Endothelial cell of umbilical vein (primary cell): ENCODE data around the gene MSH5. TPM values are rescaled to one million over a fixed set of nuclear protein-coding genes. Genes with fewer than 3 reads are reported as not detected.
A peak's percentile ranks its signal among the peaks of the same experiment; 100 is the strongest.

Source experiments
- BruUV-seq: library from RNA; stranded (reverse); fragments of 400-500 nt; replicated peaks from 2 replicates; lab custom pipeline; 2021; lab: Mats Ljungman, UMichigan
- CTCF ChIA-PET: fragments of 300-600, 350-600 bp; sonication (Branson Sonifier 250); formaldehyde crosslinking; loops from one replicate; lab custom pipeline; 2021; ENCODE audit warnings: antibody characterized with exemption, inconsistent platforms; lab: Charles Lee
- POLR2A ChIA-PET: fragments of 300-600, 350-600 bp; sonication (Branson Sonifier 250); formaldehyde crosslinking; loops from one replicate; lab custom pipeline; 2021; ENCODE audit warnings: antibody characterized with exemption, inconsistent platforms; lab: Charles Lee
- DNase-seq: peaks from one replicate; pipeline ENCODE4 v3.0.0-alpha.2; 2011; ENCODE audit warnings: low read depth, low spot score
- FAIRE-seq: peaks from 2 replicates; lab custom pipeline; 2011; peaks lifted over from hg19 to GRCh38; lab: Jason Lieb, UNC
- H2AFZ ChIP-seq: 2 replicates; pipeline ENCODE4 v1.6.0; 2012; ENCODE audit warnings: low read depth, low read length, control low read depth, inconsistent platforms
- H3K27ac ChIP-seq: 2 replicates; pipeline ENCODE4 v1.5.1; 2011; ENCODE audit warnings: low read depth, mild to moderate bottlenecking, control low read depth, low read length, moderate library complexity; ENCODE audit not compliant: insufficient read depth
- H3K27me3 ChIP-seq, 2 experiments: 2 replicates each; pipeline versions ENCODE4 v1.6.0 to v1.6.1; 2011; ENCODE audit warnings: low read length in 2 of 2, mixed read lengths in 1 of 2; ENCODE audit not compliant: control insufficient read depth in 2 of 2, insufficient read depth in 2 of 2
- H3K36me3 ChIP-seq, 2 experiments: 2 replicates in 1 of 2; 3 replicates in 1 of 2; pipeline ENCODE4 v1.5.1; 2011; ENCODE audit warnings: low read length in 2 of 2, mild to moderate bottlenecking in 1 of 2, moderate library complexity in 1 of 2; ENCODE audit not compliant: control insufficient read depth in 2 of 2, insufficient read depth in 2 of 2; ENCODE audit errors: extremely low read depth in 1 of 2
- H3K4me1 ChIP-seq: 3 replicates; pipeline ENCODE4 v1.5.1; 2011; ENCODE audit warnings: mild to moderate bottlenecking, low read length; ENCODE audit not compliant: control insufficient read depth, insufficient read depth; ENCODE audit errors: extremely low read depth
- H3K4me2 ChIP-seq: 2 replicates; pipeline ENCODE4 v1.6.1; 2011; ENCODE audit warnings: low read length, control low read depth, mixed read lengths; ENCODE audit not compliant: insufficient read depth
- H3K4me3 ChIP-seq, 3 experiments: fragments of 200-600 bp in 1 of 3; sonication (generic), shearing (Covaris generic) in 1 of 3; replicated peaks in 1 of 3; 2 replicates each; pipeline ENCODE4 v1.5.1; 2011 to 2016; ENCODE audit warnings: control low read depth in 3 of 3, low read length in 3 of 3, mild to moderate bottlenecking in 2 of 3, inconsistent platforms in 1 of 3, low read depth in 1 of 3, moderate library complexity in 1 of 3; ENCODE audit not compliant: insufficient read depth in 1 of 3
- H3K79me2 ChIP-seq: 2 replicates; pipeline ENCODE4 v1.6.0; 2012; ENCODE audit warnings: low read length, inconsistent platforms; ENCODE audit not compliant: control insufficient read depth, insufficient read depth
- H3K9ac ChIP-seq: replicated peaks from 2 replicates; pipeline ENCODE3; 2011; ENCODE audit warnings: low read length, control low read depth; ENCODE audit not compliant: insufficient read depth; ENCODE audit errors: extremely low read depth
- H3K9me1 ChIP-seq: replicated peaks from 3 replicates; pipeline ENCODE4 v1.6.0; 2011; ENCODE audit warnings: mild to moderate bottlenecking, low read length; ENCODE audit not compliant: control insufficient read depth, insufficient read depth; ENCODE audit errors: extremely low read depth
- H3K9me3 ChIP-seq: replicated peaks from 2 replicates; pipeline ENCODE4 v1.5.1; 2012; ENCODE audit warnings: low read length, inconsistent platforms; ENCODE audit not compliant: control insufficient read depth, insufficient read depth
- H4K20me1 ChIP-seq: replicated peaks from 2 replicates; pipeline ENCODE3; 2011; ENCODE audit warnings: mild to moderate bottlenecking, low read length; ENCODE audit not compliant: control insufficient read depth, insufficient read depth; ENCODE audit errors: extremely low read depth
- CTCF ChIP-seq, 2 donors: IDR thresholded peaks; 1 replicate in 1 of 2; 2 replicates in 1 of 2; pipeline ENCODE4 v1.5.1; 2011; ENCODE audit warnings: low read length in 2 of 2, mild to moderate bottlenecking in 2 of 2, moderate library complexity in 2 of 2, control low read depth in 1 of 2, inconsistent platforms in 1 of 2, low read depth in 1 of 2; ENCODE audit not compliant: insufficient read depth in 1 of 2; ENCODE audit errors: extremely low read depth in 1 of 2
- JUN ChIP-seq: IDR thresholded peaks from 2 replicates; pipeline ENCODE4 v1.6.1; 2011; ENCODE audit warnings: borderline replicate concordance, low read depth; ENCODE audit not compliant: insufficient read length, insufficient read depth
- POLR2A ChIP-seq: IDR thresholded peaks from 2 replicates; pipeline ENCODE4 v1.6.1; 2012; ENCODE audit warnings: low read depth, mild to moderate bottlenecking, control low read depth, low read length
- dilution Hi-C: fragments of 300-500 bp; cut with MboI; formaldehyde crosslinking; loops from one replicate; pipeline ENCODE4 v1.15.0; 2019; ENCODE audit warnings: low sequenced_read_pairs; ENCODE audit not compliant: extremely low pct_ligation_motif_present
- intact Hi-C: fragments of 100-400 bp; cut with micrococcal nuclease; formaldehyde crosslinking; loops from one replicate; pipeline ENCODE4 v1.10.0; 2022
- polyA plus RNA-seq, 4 experiments: library from polyadenylated mRNA; depleted of rRNA in 3 of 4; stranded (reverse) in 3 of 4; unstranded in 1 of 4; fragments of >200 nt; gene quantifications; 2 replicates each; pipeline versions ENCODE4 v1.2.1 to v1.2.3, GENCODE V29; 2011 to 2012; ENCODE audit warnings: missing spikeins in 1 of 4
- total RNA-seq: library from RNA; stranded (reverse); gene quantifications from 2 replicates; pipeline ENCODE4 v1.2.3, GENCODE V29; 2021

The MSH5 gene
- total and polyA plus RNA-seq, 2 donors (not counting 3 experiments of a cell fraction or from before 2014, with no cell fraction given), result 27.1 to 43.8 TPM

GRCh38 chr6:31727717-31728671 is 11.8 kb upstream of the MSH5 start:
- Histone ChIP-seq H3K27ac (no peak overlapping the region), H2AFZ (no peak overlapping the region), H3K27me3 (no peaks in the 10 kb centered on the region), H3K4me3 (peak overlapping the region in 1 of 3 experiments; percentile 94), H3K36me3 (peaks cover 19 to 26% of the 10 kb centered on the region in 2 experiments), H3K4me1 (peaks cover 28% of the 10 kb centered on the region), H3K4me2 (no peak overlapping the region), H3K9me1 (no peaks in the 10 kb centered on the region), H3K9ac (no peak overlapping the region), H4K20me1 (no peaks in the 10 kb centered on the region), H3K79me2 (peaks cover 2% of the 10 kb centered on the region), H3K9me3 (no peaks in the 10 kb centered on the region)
- no peak for FAIRE-seq
- CTCF ChIA-PET, result interaction anchor here (1.0 to 5.4 kb wide), 3 partner anchors 25 to 68 kb away, joined by 3 to 42 read pairs (median 4); partner anchors contain the start of genes ABHD16A and VARS1
- no peak for DNase-seq
- POLR2A ChIA-PET, result interaction anchor here (1.0 kb wide), 1 partner anchor 25 kb away, joined by 3 read pairs; the partner anchor contains the start of gene ABHD16A
- no peak for TF ChIP-seq POLR2A
- intact Hi-C loops, result no loop called here
- dilution Hi-C loops, result no loop called here
- no TSS peak for BruUV-seq

GRCh38 chr6:31728767-31729514 is 10.9 kb upstream of the MSH5 start, which contains the start of gene DDAH2:
Gene DDAH2 (minus strand): TSS chr6:31729299. CDS start chr6:31729161, 138 bp downstream.
- H3K4me3 ChIP-seq, result peak within 1 kb of the TSS; percentile 66 to 94 (median 70)
- H3K27me3 ChIP-seq, result no peaks in the 10 kb centered on the region
- peaks cover 31% of the 10 kb centered on the region for H3K4me1 ChIP-seq
- TF ChIP-seq CTCF (IDR thresholded peaks at IDR 0.05; ENCODE audit: extremely low read depth in 1 of 2, insufficient read depth in 1 of 2, low read depth in 1 of 2, low read length in 2 of 2), result peak in 1 of 2 donors; percentile 60
- TF ChIP-seq JUN, result no peak
- no peak within 1 kb of the TSS for H2AFZ ChIP-seq
- ChIA-PET CTCF (interaction anchor here (0.8 to 5.4 kb wide), 20 partner anchors 9 to 223 kb away, joined by 3 to 42 read pairs (median 6); partner anchors contain the start of genes ABHD16A, HSPA1B, LSM2 and LY6G5C), POLR2A (interaction anchor here (1.0 to 2.2 kb wide), 5 partner anchors 11 to 98 kb away, joined by 3 to 14 read pairs (median 4); partner anchors contain the start of genes ABHD16A, HSPA1A, HSPA1B and HSPA1L)
- peak within 1 kb of the TSS; percentile 80 for H3K9ac ChIP-seq
- intact Hi-C loops (loop anchor here (1.0 kb wide), 3 partner anchors 40 to 101 kb away; no protein-coding TSS in a partner anchor), dilution Hi-C loops (no loop called here)
- H4K20me1 ChIP-seq, result no peaks in the 10 kb centered on the region
- no peaks in the 10 kb centered on the region for H3K9me1 ChIP-seq
- peak within 1 kb of the TSS; percentile 73 for H3K4me2 ChIP-seq
- H3K36me3 ChIP-seq, result peaks cover 19 to 36% of the 10 kb centered on the region in 2 experiments
- FAIRE-seq, result no peak
- no peak for DNase-seq
- H3K27ac ChIP-seq, result peak within 1 kb of the TSS; percentile 54
- BruUV-seq, result no TSS peak
- peaks cover 11% of the 10 kb centered on the region for H3K79me2 ChIP-seq
- no peaks in the 10 kb centered on the region for H3K9me3 ChIP-seq
